Neural progenitor cell (in vitro differentiated cells): ENCODE data around the gene MAP7.

Experiments
- EZH2 ChIP-seq: fragments of 200-600 bp; sonication (generic); IDR thresholded peaks from 2 replicates; pipeline ENCODE4 v1.6.1; 2017; ENCODE audit warnings: antibody characterized with exemption, mild to moderate bottlenecking, moderate library complexity
- EZH2phosphoT487 ChIP-seq: fragments of 200-600 bp; sonication (generic); IDR thresholded peaks from 2 replicates; pipeline ENCODE4 v1.6.1; 2017; ENCODE audit warnings: antibody characterized with exemption
- TF ChIP-seq, protein P1 (sequence below): fragments of 200-600 bp; sonication (generic); IDR thresholded peaks from 2 replicates; pipeline ENCODE4 v1.5.1; 2017; ENCODE audit warnings: antibody characterized with exemption, mild to moderate bottlenecking

DNA sequence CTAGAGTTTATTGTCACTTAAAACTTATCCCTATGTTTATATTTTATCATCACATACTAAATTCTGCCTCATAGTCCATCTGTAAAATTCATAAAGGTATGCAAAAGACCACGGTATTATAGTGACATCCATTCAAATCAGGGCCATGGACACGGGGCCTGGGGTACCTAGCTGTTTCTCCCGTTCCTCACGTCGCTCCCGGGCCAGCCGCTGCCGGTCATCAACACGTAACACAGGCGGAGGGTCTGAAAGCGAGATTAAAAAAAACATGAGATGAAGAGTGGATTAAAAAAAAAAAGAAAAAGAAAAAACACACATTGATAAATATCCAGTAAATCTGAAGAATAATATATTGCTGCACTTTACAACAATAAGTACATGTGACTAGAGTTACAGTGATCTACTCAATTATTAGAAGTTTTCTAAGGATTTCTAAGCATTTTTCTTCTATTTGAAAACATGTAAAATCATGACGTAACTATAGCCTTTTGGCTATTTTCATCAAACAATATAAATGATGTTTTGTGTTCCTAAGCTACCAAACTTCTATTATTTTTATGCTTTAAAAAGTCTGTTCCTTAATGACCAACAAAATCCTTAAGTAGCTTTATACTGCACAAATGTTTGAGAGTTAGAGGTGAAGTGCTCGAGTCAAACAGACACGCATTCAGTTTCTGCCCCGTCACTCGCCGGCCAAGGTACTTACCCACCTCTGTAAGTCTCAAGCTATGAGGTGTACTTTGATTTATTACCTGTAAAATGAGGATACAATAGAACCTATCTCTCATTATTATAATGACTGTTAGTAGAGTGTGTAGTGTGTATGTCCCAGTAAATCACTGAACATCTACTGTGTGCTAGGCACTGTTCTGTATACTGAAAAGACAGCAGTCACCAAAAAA, 138.5 kb downstream of the MAP7 start:
- TF ChIP-seq EZH2, result no peak
- TF ChIP-seq, protein P1, sequence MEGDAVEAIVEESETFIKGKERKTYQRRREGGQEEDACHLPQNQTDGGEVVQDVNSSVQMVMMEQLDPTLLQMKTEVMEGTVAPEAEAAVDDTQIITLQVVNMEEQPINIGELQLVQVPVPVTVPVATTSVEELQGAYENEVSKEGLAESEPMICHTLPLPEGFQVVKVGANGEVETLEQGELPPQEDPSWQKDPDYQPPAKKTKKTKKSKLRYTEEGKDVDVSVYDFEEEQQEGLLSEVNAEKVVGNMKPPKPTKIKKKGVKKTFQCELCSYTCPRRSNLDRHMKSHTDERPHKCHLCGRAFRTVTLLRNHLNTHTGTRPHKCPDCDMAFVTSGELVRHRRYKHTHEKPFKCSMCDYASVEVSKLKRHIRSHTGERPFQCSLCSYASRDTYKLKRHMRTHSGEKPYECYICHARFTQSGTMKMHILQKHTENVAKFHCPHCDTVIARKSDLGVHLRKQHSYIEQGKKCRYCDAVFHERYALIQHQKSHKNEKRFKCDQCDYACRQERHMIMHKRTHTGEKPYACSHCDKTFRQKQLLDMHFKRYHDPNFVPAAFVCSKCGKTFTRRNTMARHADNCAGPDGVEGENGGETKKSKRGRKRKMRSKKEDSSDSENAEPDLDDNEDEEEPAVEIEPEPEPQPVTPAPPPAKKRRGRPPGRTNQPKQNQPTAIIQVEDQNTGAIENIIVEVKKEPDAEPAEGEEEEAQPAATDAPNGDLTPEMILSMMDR, result no peak
- no peak for TF ChIP-seq EZH2phosphoT487
